ENCODE measurements around the gene ABCD2. TPM values are rescaled to one million over a fixed set of nuclear protein-coding genes. Genes with fewer than 3 reads are reported as not detected.
A peak's percentile ranks its signal among the peaks of the same experiment; 100 is the strongest.
"Not testable (repeated sequence)": the region's sequence is repeated elsewhere in the genome, so short reads cannot be mapped to it uniquely, and the experiment has no call there.

ABCD2 gene
- 0.10 TPM for polyA plus RNA-seq (ENCODE audit: insufficient read length)
- long read RNA-seq, donor 1, result 0 reads
- long read RNA-seq, donor 2, result 0 reads
- long read RNA-seq, donor 3, result 0 reads
- long read RNA-seq, donor 4, result 0 reads
- long read RNA-seq, donor 5, result 0 reads
- long read RNA-seq, donor 6, result 0 reads
- long read RNA-seq, donor 7, result 0 reads
- long read RNA-seq, donor 8, result 0 reads

DNA sequence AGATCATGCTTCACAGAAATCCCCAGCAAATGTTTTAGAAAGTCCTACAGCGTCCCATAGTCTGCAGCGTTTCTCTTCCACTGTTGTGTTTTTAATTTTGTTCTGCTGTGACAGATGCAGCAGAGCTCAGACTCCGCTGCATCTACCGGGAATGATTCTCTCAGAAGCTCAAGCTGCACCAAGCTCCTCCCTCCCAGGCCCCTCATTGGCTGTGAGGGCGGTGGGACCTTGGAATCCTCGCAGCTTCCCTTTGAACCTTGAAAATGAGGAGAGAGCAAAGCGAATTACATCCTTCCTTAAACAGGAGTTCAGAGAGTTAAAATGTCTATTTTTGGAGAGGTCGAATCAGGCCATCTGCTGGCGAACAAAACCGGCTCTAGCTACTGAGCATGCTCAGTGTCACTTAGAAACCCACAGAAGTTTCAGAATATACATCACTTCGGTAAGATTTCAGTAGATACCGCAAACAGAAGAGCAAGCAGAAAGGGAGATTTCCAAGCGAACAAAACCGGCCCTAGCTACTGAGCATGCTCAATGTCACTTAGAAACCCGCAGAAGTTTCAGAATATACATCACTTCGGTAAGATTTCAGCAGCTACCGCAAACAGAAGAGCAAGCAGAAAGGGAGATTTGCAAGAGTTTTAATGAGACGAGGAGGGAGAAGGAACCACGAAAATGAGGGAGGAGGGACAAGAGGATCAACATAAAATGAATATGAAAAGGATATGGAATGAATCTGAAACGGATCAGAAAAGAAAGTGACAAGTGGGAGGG lies at the start of gene ABCD2:
TSS of gene ABCD2 (minus strand) at position 144 of the 774 bp plus-strand sequence. CDS start 188 bp downstream, outside the sequence.
- peak; percentile 80 for DNase-seq

DNA sequence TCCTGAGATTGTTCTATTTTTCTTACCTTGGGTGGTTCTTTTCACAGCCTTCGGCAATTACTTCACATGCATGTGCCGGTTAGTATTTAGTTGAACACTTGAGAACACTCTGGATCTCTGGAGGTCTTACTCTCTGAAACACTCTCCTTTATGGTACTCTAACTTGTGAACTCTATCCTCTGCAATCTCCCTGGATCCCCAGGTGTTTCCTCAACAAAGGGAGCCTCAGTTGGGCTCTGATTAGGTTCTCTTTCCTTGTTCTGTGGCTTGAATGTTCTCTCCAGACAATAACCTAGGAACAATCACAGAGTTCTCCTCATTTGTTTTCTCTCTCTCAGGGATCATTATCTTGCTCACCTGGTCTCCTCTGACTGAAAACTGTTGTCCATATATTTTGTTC lies 40.5 kb upstream of the ABCD2 start:
- DNase-seq, result no peak

DNA sequence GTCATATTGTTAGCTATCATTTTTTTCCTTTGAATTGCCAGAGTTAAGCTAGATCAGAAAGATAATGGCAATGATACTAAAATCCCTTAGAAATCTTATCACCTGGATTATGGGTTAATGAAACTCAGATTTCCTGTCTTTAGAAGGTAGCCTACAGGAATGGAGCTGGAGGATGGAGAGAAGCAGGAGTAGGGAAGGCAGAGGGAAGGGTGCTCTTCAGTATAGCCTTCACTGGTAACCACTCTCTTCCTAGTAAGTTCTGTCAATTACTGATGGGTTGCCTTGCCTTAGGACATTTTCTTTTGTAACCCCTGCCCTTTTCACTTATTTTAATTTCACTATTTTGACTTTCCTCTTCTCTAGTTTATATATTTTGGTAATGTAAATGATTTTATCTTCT lies 27.8 kb upstream of the ABCD2 start:
- DNase-seq, result no peak

DNA sequence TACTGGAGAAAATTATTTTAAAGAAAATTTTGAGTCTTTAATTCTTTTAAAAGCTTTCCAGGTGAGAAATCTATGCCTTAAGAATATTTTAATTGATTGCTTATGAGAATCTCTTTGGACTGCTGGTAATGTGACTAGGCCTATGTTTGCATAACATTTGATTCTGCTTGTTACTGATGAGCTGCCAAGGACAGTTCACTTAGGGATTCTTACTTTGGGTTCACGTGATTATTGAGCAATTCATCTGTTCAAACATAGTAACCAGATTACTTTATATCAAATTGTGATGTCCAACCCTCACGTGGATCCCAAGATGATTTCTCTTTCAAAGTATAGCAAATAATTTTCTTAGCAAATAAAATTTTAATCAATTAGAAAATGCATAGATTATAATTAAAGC lies 27.4 kb upstream of the ABCD2 start:
- DNase-seq, result no peak

DNA sequence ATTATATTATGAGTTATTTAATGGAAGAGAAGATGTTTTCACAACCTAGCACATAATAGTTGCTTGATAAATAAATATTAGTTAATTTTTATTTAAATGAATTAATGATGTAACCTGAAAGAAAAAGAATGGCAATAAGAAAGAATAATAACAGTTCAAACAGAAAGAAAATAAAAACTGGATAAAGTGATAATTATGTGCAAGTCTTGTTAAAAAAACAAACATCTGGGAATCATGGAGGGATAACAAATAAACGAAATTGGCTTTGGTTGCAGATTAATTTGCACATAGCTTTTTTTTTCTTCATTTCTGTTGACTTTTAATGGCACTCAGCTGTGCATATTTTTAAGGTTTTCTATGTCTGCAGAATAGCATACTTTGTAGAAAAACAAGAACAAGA lies 23.4 kb upstream of the ABCD2 start:
- DNase-seq, result no peak

DNA sequence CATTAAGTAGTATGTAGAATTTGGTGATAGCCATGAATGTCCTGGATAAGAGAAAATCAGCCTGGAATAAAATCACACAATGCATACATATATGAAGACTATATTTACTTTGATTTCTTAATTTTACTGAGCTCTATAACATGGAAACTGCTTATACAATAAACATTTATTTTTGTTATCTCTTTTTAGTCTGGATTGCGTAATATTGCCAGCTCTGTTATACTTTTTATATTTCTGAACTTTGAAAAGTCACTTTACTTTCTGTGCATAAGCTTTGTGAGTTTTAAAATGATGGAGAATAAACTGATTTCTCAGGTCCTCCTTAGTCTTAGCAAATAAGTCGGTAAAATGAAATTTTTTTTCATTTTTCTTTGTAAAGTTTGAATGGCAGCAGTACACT lies 19.2 kb upstream of the ABCD2 start:
- DNase-seq, result no peak

DNA sequence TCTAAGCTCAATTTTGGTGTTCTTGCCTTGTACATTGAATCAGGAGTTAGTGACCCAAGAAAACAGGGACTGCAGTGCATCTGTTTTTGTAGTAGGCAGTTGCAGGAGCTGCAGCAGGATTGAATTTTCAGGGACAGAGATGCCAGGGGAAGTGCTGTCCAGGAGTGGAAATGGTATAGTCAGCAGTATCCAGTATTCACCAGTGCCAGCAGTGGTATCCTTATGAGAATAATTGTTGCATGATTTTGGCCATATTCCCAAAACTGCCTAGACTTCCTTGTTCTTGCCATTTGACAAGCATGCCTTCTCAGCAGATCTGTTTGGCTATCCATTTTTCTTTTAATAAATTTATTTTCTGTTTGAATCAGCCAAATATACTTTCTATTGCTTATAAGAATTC lies 18.6 kb upstream of the ABCD2 start:
- DNase-seq, result no peak

DNA sequence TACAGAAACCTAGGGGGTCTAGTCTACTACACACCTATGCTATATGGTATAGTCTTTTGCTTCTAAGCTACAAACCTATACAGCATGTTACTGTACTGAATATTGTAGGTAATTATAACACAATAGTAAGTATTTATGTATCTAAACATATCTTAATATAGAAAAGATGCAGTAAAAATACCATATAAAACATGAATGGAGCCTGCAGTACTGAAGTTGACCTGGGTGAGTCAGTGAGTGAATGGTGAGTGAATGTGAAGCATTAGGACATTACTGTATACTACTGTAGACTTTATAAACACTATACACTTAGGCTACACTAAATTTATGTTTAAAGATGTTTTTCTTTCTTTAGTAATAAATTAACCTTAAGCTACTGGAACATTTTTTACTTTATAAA lies 13.1 kb upstream of the ABCD2 start:
- DNase-seq, result no peak

DNA sequence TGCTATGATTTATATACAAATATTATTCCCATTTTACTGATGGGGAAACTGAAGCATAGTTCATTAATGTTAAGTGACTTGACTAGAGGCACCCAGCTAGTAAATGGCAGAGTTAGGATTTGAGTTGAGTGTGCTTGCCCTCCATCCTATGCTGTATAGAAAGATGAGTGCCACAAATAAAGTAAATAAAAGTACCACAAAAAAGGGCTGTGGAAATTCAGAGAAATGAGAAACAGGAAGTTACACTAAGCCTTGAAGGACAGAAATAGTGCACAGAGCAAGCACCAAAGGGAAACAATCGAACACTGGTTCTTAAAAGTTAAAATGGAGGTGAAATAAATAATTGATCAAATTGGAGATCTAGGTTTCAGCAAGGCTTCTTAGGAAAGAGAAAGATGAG lies 9.2 kb upstream of the ABCD2 start:
- DNase-seq, result no peak

DNA sequence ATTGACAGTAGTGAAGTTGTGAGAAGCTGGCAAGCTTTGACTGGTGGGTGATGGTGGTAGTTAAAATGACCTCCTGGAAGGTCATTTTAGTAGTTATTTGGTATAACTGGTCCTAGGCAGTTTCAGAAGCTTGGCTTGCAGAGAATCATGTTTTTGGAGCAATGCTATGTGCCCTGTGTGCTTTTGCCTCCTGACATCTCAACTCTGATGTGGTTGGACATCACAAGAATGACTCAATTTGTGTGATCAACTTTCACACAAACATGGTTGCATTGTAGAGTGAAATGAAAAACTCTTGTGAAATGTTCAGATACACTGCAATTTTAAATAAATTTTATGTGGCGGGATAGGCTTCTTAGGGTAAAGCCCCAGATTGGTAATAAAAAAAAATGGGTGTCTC lies 8.3 kb upstream of the ABCD2 start:
- no peak for DNase-seq

DNA sequence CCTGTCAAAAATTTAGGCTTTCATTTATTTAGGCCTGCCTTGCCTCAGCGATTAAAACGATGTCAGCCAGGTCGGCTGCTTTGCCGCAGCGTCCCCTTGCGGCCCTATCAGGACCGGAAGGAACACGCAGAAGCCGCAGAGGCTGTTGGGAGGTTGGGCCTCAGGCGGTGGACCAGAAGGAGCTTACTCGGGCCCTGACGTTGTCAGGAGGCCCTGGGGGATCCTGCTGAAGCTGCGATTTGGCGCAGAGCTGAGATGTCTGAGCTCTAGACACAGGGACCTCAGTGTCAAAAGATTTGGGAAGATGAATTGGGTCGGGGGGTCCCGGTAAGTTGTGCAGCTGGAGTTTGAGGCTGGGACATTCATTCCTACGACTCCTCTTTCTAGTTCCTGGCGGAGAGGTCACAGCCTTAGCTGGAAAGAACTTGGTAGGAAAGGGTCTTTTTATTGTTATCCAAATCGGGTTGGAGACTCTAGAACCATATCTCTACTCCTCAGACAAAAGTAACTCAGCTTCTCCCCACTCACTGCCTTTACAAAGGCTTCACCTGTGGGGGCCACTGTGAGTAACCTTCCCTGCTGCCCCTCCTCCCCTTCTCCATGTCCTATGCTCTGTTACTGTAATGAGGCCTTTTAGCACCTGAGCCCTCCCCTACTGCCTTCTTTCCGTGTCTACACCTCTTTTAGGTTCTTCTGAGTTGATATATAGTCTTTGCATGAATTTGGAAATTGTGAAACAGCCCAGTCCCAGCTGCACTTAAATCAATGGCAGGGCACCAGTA lies 6.6 kb upstream of the ABCD2 start:
- no peak for DNase-seq

DNA sequence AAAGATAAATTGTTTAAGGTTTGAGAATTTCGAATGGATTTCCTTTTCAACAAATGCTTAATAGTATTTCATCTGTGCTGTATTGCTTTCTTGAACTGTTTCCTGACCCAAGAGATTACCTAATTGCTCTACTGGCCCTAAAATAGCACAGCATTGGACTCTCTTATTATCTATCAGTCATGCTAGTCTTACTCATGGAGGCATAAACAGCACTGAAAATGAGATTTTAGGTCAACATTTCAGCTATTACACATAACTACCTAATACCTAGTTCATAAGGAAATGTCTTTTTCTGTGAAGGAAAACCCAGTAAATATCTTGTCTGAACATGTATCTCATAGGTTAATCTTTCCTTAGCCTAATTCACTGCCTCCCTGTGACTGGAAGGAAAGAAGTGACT lies 4.3 kb upstream of the ABCD2 start:
- DNase-seq, result no peak

DNA sequence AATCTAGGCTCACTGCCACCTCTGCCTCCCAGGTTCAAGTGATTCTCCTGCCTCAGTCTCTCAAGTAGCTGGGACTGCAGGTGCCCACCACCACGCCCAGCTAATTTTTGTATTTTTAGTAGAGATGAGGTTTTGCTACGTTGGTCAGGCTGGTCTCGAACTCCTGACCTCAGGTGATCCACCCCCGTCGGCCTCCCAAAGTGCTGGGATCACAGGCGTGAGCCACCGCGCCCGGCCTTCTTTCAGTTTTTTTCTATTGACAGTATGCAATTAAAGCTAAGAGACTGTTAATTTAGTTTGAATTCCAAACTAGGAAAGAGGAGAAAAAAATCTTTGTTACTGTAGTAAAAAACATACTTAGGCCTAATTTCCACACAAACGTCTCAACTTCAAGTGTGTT lies 3.6 kb upstream of the ABCD2 start:
- not testable (repeated sequence) for DNase-seq

DNA sequence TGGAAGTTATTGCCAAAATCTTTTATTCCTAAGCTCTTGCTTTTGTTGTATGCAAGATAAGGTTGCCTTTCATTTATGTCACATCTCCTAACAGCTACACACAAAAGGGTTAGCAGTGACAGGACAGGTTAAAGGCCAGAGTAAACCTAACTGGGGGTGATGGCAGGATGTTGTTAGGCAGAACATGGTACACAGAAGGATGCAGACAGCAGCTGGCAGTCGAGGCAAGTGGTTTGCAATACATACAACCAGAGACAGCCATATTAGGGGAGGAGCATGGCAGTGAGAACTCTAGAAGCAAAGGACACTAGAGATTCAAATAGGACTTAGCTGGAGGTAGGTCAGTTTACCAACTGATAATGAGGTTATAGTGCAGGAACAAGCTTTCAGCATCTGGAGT lies 2.7 kb upstream of the ABCD2 start:
- no peak for DNase-seq

DNA sequence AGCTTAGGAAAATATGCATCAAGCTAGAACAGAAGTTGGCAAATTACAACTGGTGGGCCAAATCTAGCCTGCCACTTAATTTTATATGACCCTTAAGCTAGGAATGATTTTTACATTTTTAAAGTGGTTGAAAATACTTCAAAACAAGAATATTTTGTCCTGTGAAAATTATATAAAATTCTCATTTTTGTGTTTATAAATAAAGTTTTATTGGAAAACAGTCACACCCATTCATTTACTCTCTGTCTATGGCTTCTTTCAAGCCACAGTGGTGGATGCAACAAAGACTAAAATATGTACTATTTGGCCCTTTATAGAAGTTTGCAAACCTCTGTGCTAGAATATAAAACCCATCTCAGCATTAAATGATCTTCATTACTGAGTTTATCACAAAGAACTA lies 2.1 kb upstream of the ABCD2 start:
- no peak for DNase-seq

DNA sequence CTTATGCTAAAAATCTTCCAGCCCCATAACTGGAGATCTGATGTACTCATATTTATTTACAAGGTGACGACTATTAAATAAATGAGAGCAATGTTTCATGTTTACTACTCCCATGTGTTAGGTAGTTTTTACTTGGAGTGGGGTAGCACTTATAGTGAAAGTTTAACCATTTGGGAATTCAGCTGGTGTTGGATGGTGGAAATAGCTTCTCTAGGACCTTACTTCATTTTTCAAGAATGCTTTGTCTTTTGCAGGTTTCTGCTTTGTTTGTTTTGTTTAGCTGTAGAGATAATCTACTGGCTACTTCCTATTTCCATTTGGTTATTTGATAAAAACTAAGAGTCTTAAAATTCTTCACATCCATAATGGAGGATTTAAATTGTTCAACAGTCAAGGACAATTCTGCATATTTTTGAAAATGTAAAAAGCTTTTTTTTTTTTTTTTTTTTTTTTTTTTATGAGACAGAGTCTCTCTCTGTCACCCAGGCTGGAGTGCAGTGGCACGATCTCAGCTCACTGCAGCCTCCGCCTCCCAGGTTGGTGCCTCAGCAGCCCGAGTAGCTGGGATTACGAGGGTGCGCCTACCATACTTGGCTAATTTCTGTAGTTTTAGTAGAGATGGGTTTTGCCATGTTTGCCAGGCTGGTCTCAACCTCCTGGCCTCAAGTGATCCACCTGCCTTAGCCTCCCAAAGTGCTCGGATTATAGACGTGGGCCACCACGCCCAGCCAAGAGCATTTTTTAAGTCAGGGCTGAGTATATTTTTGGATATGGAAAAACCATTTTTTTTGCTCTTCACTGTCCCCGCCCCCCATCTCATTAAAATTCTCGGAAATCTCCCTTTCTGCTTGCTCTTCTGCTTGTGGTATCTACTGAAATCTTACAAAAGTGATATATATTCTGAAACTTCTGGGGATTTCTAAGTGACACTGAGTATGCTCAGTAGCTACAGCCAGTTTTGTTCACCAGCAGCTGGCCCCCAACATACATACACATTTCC lies 1.4 kb upstream of the ABCD2 start:
- DNase-seq, result peak; percentile 4

DNA sequence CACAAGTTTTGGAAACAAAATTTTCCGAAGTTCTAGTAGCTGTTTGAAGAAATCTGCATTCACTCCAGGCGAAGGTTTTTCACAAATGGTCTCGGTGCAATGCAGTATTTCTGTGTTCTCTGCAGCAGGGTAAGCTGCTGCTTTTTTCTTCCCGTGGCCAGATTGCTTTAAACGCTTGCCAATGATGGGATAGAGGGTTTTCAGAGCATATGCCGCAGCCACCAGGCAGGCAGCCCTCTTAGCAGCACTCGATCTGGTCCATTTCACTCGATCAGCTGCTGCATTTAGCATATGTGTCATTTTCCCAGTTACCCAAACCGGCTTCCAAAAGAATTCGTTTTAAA lies 315 bp downstream of the ABCD2 start:
- no peak for DNase-seq

DNA sequence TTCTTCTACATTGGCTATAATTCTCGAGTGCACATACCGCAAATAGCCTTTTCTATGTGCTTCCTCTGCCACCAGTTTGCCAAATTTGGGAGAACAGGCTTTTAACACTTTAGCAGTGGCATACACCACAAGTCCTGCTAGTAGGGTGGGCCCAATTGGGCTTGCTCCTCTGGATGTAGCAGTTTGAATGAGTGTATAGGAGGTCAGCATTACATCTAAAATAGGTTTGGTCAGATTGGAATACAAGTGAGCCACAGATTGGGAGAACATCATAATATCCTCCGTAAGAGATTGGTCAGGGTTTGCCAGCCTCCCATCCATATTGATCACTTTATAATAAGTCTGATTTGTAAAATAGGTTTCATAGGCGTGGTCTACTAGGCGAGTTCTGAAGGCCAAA lies 902 bp downstream of the ABCD2 start:
- DNase-seq, result no peak

DNA sequence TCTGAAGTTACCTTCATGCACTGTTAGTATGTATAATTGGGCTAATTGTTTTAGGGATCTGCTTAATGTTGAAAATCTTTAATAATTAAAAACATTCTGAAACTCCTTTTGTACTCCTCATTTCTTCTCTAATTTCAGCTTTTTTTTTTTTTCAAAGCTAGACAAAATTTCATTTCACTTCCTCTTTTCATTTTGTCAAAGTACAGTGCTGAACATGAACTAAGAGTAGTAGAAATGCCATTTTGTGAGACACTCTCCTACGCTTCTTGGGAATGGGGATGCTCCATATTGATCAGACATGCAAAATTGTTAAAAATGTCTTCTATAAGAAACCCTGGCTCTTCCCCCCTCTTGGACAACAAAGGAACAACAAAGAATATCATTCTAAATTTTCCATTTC lies 1.7 kb downstream of the ABCD2 start:
- DNase-seq, result no peak

DNA sequence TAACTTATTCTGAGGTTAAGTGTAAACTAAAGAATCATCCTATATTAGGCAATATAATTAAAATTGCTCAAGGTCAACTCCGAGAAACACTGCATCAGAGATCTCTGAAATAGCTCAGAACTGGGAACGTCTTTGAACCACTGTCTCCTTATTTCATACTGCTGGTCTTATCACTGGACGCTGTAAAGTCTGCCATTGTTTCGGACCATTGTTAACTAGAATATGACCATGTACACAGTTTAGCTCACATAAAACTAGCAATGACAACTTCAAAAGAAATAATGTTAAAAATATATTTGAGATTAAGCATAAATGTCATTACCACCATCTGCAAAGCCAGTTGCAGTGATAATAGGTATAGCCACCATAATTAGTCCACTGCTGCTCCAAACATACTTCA lies 2.9 kb downstream of the ABCD2 start:
- no peak for DNase-seq

DNA sequence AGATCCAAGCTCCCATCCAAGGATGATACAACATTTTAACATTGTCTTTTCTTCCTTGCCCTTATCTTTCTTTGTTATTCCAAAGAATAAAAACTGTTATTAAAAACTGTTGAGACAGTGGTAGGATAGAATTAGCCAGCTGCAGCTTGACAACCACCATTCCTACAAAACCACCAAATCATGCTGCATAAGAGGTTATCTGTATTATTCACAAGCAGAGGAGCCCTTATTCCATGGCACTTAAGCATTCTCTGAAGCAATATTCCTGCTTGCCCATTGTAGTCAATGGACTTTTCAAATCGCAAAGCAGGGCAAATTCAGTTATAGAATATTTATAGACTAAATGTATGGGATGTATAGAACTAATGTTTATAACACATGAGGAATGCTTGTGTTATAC lies 3.4 kb downstream of the ABCD2 start:
- DNase-seq, result no peak

DNA sequence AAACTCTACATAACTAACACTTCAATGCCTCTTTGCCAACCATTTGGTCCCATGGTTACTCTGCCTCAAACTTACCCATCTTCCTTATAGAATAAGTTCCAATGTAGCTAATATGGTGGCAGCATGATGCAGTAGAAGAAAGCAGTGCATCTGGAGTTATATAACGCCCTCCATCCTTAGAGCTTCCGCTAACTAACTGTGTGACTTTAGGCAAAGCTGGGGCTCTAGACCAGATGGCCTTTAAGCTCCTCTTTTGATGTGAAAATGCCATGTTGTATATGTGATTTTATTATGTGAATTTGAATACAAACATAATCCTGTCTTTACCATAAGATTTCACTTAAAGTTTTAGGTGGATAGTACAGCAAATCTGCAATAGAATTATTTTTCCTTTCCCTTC lies 6.1 kb downstream of the ABCD2 start:
- DNase-seq, result no peak
